IMR-90 (cell line): ENCODE results near the gene TMEM212. TPM values are rescaled to one million over a fixed set of nuclear protein-coding genes. Genes with fewer than 3 reads are reported as not detected.

Experiments used
- ATAC-seq: fragments of 200-7000 bp; cut with Tn5 transposase; 2 replicates; pipeline ENCODE4 v1.9.1; 2020; ENCODE audit warnings: low read depth, mild to moderate bottlenecking, moderate library complexity
- BruUV-seq: library from RNA; stranded (reverse); fragments of 400-500 nt; replicated peaks from 2 replicates; lab custom pipeline; 2021; lab: Mats Ljungman, UMichigan
- CTCF ChIA-PET: fragments of 300-600 bp; formaldehyde crosslinking; extraction: SDS; loops from one replicate; lab custom pipeline; 2021; ENCODE audit warnings: antibody characterized with exemption; lab: Yijun Ruan, JAX
- POLR2A ChIA-PET: fragments of 300-600 bp; sonication (Branson Sonifier 250); formaldehyde crosslinking; loops from one replicate; lab custom pipeline; 2022; ENCODE audit warnings: antibody characterized with exemption; ENCODE audit not compliant: unreplicated experiment; lab: Charles Lee
- DNase-seq: peaks from one replicate; pipeline ENCODE4 v3.0.0; 2013
- H2AFZ ChIP-seq: replicated peaks from 2 replicates; pipeline ENCODE3; 2013; ENCODE audit warnings: low read length, mild to moderate bottlenecking; ENCODE audit not compliant: poor library complexity
- H2AK5ac ChIP-seq: 2 replicates; pipeline ENCODE4 v1.6.1; 2013; ENCODE audit warnings: low read depth, low read length, inconsistent platforms
- H2AK9ac ChIP-seq: replicated peaks from 2 replicates; pipeline ENCODE3; 2013; ENCODE audit warnings: mild to moderate bottlenecking, low read depth, low read length, moderate library complexity; ENCODE audit not compliant: poor library complexity
- H2BK120ac ChIP-seq: 2 replicates; pipeline ENCODE4 v1.6.1; 2013; ENCODE audit warnings: low read depth, low read length, inconsistent platforms
- H2BK15ac ChIP-seq: 3 replicates; pipeline ENCODE4 v1.6.1; 2013; ENCODE audit warnings: low read depth, low read length, inconsistent platforms
- H2BK20ac ChIP-seq: 2 replicates; pipeline ENCODE4 v1.6.1; 2013; ENCODE audit warnings: low read depth, mild to moderate bottlenecking, inconsistent platforms, low read length, moderate library complexity
- H2BK5ac ChIP-seq: 2 replicates; pipeline ENCODE4 v1.6.1; 2013; ENCODE audit warnings: mild to moderate bottlenecking, low read depth, low read length, inconsistent platforms; ENCODE audit not compliant: poor library complexity, severe bottlenecking
- H3K14ac ChIP-seq: replicated peaks from 2 replicates; pipeline ENCODE4 v1.6.1; 2013; ENCODE audit warnings: low read depth, low read length, inconsistent platforms
- H3K18ac ChIP-seq: 2 replicates; pipeline ENCODE4 v1.6.1; 2013; ENCODE audit warnings: low read depth, low read length, control low read depth
- H3K23ac ChIP-seq: 2 replicates; pipeline ENCODE4 v1.6.1; 2013; ENCODE audit warnings: low read depth, low read length, inconsistent platforms
- H3K27ac ChIP-seq: 2 replicates; pipeline ENCODE4 v1.5.1; 2013; ENCODE audit warnings: mild to moderate bottlenecking, control low read depth, low read length; ENCODE audit not compliant: insufficient read depth
- H3K27me3 ChIP-seq: 2 replicates; pipeline ENCODE4 v1.6.1; 2013; ENCODE audit warnings: low read length; ENCODE audit not compliant: control insufficient read depth, insufficient read depth
- H3K36me3 ChIP-seq: 2 replicates; pipeline ENCODE4 v1.6.1; 2013; ENCODE audit warnings: low read length, mixed read lengths; ENCODE audit not compliant: control insufficient read depth, insufficient read depth
- H3K4ac ChIP-seq: 2 replicates; pipeline ENCODE4 v1.6.1; 2013; ENCODE audit warnings: low read depth, low read length, inconsistent platforms
- H3K4me1 ChIP-seq: 2 replicates; pipeline ENCODE4 v1.6.1; 2013; ENCODE audit warnings: low read length, mixed read lengths; ENCODE audit not compliant: control insufficient read depth, insufficient read depth
- H3K4me2 ChIP-seq: 2 replicates; pipeline ENCODE4 v1.6.1; 2013; ENCODE audit warnings: low read depth, mild to moderate bottlenecking, control low read depth, low read length, moderate library complexity
- H3K4me3 ChIP-seq: 2 replicates; pipeline ENCODE4 v1.5.1; 2013; ENCODE audit warnings: low read depth, mild to moderate bottlenecking, control low read depth, low read length, moderate library complexity; ENCODE audit not compliant: insufficient read depth
- H3K56ac ChIP-seq: 2 replicates; pipeline ENCODE4 v1.6.1; 2013; ENCODE audit warnings: low read length, inconsistent platforms; ENCODE audit not compliant: insufficient read depth; ENCODE audit errors: extremely low read depth
- H3K79me1 ChIP-seq, 2 experiments: 2 replicates each; pipeline ENCODE4 v1.6.1; 2013; ENCODE audit warnings: low read length in 2 of 2, inconsistent platforms in 1 of 2, low read depth in 1 of 2
- H3K9ac ChIP-seq: 2 replicates; pipeline ENCODE4 v1.6.1; 2013; ENCODE audit warnings: low read depth, low read length, control low read depth
- H3K9me1 ChIP-seq: 2 replicates; pipeline ENCODE4 v1.6.1; 2013; ENCODE audit warnings: low read length, inconsistent platforms; ENCODE audit not compliant: insufficient read depth
- H3K9me3 ChIP-seq: 2 replicates; pipeline ENCODE4 v1.6.1; 2013; ENCODE audit warnings: low read length; ENCODE audit not compliant: control insufficient read depth, insufficient read depth
- H4K20me1 ChIP-seq: 2 replicates; pipeline ENCODE4 v1.6.1; 2013; ENCODE audit warnings: low read length, inconsistent platforms; ENCODE audit not compliant: insufficient read depth
- H4K5ac ChIP-seq: 2 replicates; pipeline ENCODE4 v1.6.1; 2013; ENCODE audit warnings: mild to moderate bottlenecking, low read depth, low read length, control low read depth
- H4K8ac ChIP-seq, 2 experiments: 2 replicates each; pipeline ENCODE4 v1.6.1; 2013; ENCODE audit warnings: low read depth in 2 of 2, low read length in 2 of 2, control low read depth in 1 of 2, inconsistent platforms in 1 of 2
- H4K91ac ChIP-seq: 2 replicates; pipeline ENCODE4 v1.6.1; 2013; ENCODE audit warnings: low read depth, low read length, inconsistent platforms; ENCODE audit not compliant: insufficient read depth
- RAD21 ChIP-seq: IDR thresholded peaks from 2 replicates; pipeline ENCODE4 v1.6.1; 2012; ENCODE audit warnings: low read length, improper control_type of control experiment
- WGBS, 2 experiments: methylation state at CpG; one replicate each; pipeline versions ENCODE4 v1.1.5 to v1.1.7; 2013; ENCODE audit warnings: missing lambda C conversion rate in 2 of 2; ENCODE audit not compliant: insufficient read length in 1 of 2; ENCODE audit errors: extremely low coverage in 2 of 2; 5-methylcytosine and 5-hydroxymethylcytosine counted together
- dilution Hi-C: fragments of 300-500 bp; cut with HindIII; formaldehyde crosslinking; loops from one replicate; pipeline ENCODE4 v1.14.3; 2018; ENCODE audit warnings: low sequenced_read_pairs; ENCODE audit not compliant: unreplicated experiment
- in situ Hi-C: fragments of 300-500 bp; cut with MboI; formaldehyde crosslinking; loops from 3 replicates; pipeline ENCODE4 v1.14.3; 2019; ENCODE audit warnings: low sequenced_read_pairs, inconsistent platforms, mixed read lengths
- intact Hi-C: fragments of 100-400 bp; cut with micrococcal nuclease; formaldehyde crosslinking; loops from 2 replicates; pipeline ENCODE4 v1.10.0; 2022
- polyA plus RNA-seq, 3 experiments: library from polyadenylated mRNA; depleted of rRNA; stranded (reverse); fragments of >200 nt; gene quantifications; 2 replicates each; pipeline ENCODE4 v1.2.3, GENCODE V29; 2012; ENCODE audit warnings: low replicate concordance in 1 of 3
- total RNA-seq: library from RNA; depleted of rRNA; stranded (reverse); fragments of >200 nt; gene quantifications from 2 replicates; pipeline ENCODE4 v1.2.3, GENCODE V29; 2012
- TF ChIP-seq, protein P1 (sequence below): fragments of 150-350 bp; IDR thresholded peaks from 2 replicates; pipeline ENCODE4 v1.6.1; 2016; ENCODE audit warnings: low read depth, mild to moderate bottlenecking, low read length, moderate library complexity, borderline replicate concordance

Gene TMEM212
- total and polyA plus RNA-seq, 2 of the 4 experiments (the other 2 are of a cell fraction), result not detected

GRCh38 chr3:171809611-171809860, 33.6 kb upstream of the TMEM212 start:
- dilution Hi-C loops, result no loop called here
- H4K5ac ChIP-seq, result peak overlapping the region; percentile 86
- H4K20me1 ChIP-seq, result no peaks in the 10 kb centered on the region; the same call in 1 of the 2 replicates
- peak overlapping the region; percentile 77 for H3K4ac ChIP-seq
- BruUV-seq, result no TSS peak
- intact Hi-C loops, result no loop called here
- H3K27me3 ChIP-seq, result no peaks in the 10 kb centered on the region
- peak overlapping the region; percentile 91 for H3K18ac ChIP-seq
- H3K9ac ChIP-seq, result peak overlapping the region; percentile 92
- peaks cover 6% of the 10 kb centered on the region for H3K9me1 ChIP-seq
- H2BK5ac ChIP-seq, result peak overlapping the region; percentile 79
- WGBS, 2 experiments, result 0% methylated on average over 2 of the region's 11 CpGs; no CpG with 5 or more reads in 1 of the 2 experiments
- peak overlapping the region; percentile 57 for H3K23ac ChIP-seq
- H2AK9ac ChIP-seq, result peak overlapping the region; percentile 33
- in situ Hi-C loops, result no loop called here
- no peaks in the 10 kb centered on the region for H3K36me3 ChIP-seq
- POLR2A ChIA-PET, result interaction anchor here (0.6 to 0.8 kb wide), 3 partner anchors 28 to 798 kb away, joined by 3 to 4 read pairs (median 3); partner anchors contain the start of gene FNDC3B
- peak overlapping the region; percentile 87 for H3K4me2 ChIP-seq
- peaks cover 17% of the 10 kb centered on the region for H3K4me1 ChIP-seq
- H4K91ac ChIP-seq, result peak overlapping the region; percentile 89
- H3K79me1 ChIP-seq, result peaks cover 14 to 30% of the 10 kb centered on the region in 2 experiments; a peak in 3 of 4 replicates
- no peaks in the 10 kb centered on the region for H3K9me3 ChIP-seq
- peak overlapping the region; percentile 42; the same call in 2 of the 3 replicates for H2BK15ac ChIP-seq
- H2AK5ac ChIP-seq, result peak overlapping the region; percentile 5; the same call in 1 of the 2 replicates
- H3K56ac ChIP-seq, result peak overlapping the region; percentile 87
- H2AFZ ChIP-seq, result peak overlapping the region; percentile 91
- peak; percentile 68 for DNase-seq
- TF ChIP-seq, protein P1, sequence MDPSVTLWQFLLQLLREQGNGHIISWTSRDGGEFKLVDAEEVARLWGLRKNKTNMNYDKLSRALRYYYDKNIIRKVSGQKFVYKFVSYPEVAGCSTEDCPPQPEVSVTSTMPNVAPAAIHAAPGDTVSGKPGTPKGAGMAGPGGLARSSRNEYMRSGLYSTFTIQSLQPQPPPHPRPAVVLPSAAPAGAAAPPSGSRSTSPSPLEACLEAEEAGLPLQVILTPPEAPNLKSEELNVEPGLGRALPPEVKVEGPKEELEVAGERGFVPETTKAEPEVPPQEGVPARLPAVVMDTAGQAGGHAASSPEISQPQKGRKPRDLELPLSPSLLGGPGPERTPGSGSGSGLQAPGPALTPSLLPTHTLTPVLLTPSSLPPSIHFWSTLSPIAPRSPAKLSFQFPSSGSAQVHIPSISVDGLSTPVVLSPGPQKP, result no peak
- TF ChIP-seq RAD21, result no peak
- peak overlapping the region; percentile 76 for H3K4me3 ChIP-seq
- H3K14ac ChIP-seq, result peak overlapping the region; percentile 91
- H2BK120ac ChIP-seq, result peak overlapping the region; percentile 92
- CTCF ChIA-PET, result interaction anchor here (1.6 kb wide), 1 partner anchor 20 kb away, joined by 7 read pairs; no protein-coding TSS in a partner anchor
- H3K27ac ChIP-seq, result peak overlapping the region; percentile 96
- peak overlapping the region; percentile 46 to 78 for H4K8ac ChIP-seq
- H2BK20ac ChIP-seq, result peak overlapping the region; percentile 81
- peak; percentile 31 for ATAC-seq
